Hepatocyte (in vitro differentiated cells): ENCODE data around the gene KIF3B.

Source experiments
- EZH2 ChIP-seq: fragments of 200-600 bp; sonication (generic); IDR thresholded peaks from 2 replicates; pipeline ENCODE4 v1.6.1; 2016; ENCODE audit warnings: antibody characterized with exemption, mild to moderate bottlenecking, borderline replicate concordance
- TF ChIP-seq, protein P1 (sequence below): fragments of 200-600 bp; sonication (generic); IDR thresholded peaks from 2 replicates; pipeline ENCODE4 v1.5.1; 2016; ENCODE audit warnings: antibody characterized with exemption, mild to moderate bottlenecking; ENCODE audit not compliant: poor library complexity

DNA sequence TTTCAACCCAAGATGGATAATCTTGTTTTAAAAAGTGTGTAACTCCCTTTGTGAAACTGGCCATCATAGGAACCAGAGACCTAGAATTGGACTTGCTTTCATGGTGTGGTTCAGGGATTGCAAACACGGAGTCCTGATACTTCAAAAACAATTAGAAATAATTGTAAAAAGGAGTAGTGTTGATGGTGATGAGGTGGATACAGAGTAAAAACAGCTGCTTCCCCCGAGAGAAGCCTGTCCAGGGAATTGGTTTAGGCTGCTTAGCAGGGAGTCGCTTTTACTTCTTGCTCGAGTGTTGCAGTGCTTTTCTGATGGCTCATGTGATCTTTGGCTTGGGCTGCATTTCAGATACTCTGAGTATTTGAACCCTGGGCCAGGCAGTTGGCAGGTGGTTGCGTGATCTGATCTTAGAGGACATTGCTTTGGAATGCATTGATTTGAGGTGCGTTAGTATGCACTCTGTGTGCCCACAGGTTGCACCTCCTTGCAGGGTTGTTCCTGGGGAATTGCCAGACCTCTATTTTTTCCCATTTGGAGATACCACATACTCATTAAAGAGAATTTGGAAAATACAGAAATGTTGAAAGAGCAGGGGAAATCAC lies 19.5 kb downstream of the KIF3B start:
- TF ChIP-seq, protein P1, sequence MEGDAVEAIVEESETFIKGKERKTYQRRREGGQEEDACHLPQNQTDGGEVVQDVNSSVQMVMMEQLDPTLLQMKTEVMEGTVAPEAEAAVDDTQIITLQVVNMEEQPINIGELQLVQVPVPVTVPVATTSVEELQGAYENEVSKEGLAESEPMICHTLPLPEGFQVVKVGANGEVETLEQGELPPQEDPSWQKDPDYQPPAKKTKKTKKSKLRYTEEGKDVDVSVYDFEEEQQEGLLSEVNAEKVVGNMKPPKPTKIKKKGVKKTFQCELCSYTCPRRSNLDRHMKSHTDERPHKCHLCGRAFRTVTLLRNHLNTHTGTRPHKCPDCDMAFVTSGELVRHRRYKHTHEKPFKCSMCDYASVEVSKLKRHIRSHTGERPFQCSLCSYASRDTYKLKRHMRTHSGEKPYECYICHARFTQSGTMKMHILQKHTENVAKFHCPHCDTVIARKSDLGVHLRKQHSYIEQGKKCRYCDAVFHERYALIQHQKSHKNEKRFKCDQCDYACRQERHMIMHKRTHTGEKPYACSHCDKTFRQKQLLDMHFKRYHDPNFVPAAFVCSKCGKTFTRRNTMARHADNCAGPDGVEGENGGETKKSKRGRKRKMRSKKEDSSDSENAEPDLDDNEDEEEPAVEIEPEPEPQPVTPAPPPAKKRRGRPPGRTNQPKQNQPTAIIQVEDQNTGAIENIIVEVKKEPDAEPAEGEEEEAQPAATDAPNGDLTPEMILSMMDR = no peak
- no peak for TF ChIP-seq EZH2
